ENCODE measurements around the gene CASZ1. TPM values are rescaled to one million over a fixed set of nuclear protein-coding genes. Genes with fewer than 3 reads are reported as not detected.

Gene CASZ1
- total RNA-seq, 3 donors from 2014 or later (not counting 1 experiment from before 2014, with no cell fraction given), result 55.9 to 83.0 (median 70.6) TPM

GRCh38 chr1:10634075-10634427 lies 162.4 kb downstream of the CASZ1 start:
- Histone ChIP-seq H3K27me3 (ENCODE audit: control insufficient read depth, insufficient read depth, low read length) (no peaks in the 10 kb centered on the region), H3K9me3 (ENCODE audit: control insufficient read depth, insufficient read depth, low read length) (no peaks in the 10 kb centered on the region), H3K4me1 (ENCODE audit: control insufficient read depth, insufficient read depth, low read length) (peaks cover 6% of the 10 kb centered on the region), H3K4me3 (ENCODE audit: low read length) (no peak overlapping the region), H3K36me3 (ENCODE audit: control insufficient read depth, insufficient read depth, low read length) (peaks cover 2% of the 10 kb centered on the region), H3K27ac (ENCODE audit: low read length) (no peak overlapping the region)
- no peaks in the 10 kb centered on the region for H3K36me3 Mint-ChIP-seq
- no peak overlapping the region for H3K27ac Mint-ChIP-seq
- peaks cover 0 to 5% of the 10 kb centered on the region in 2 donors for H3K4me1 Mint-ChIP-seq
- H3K27me3 Mint-ChIP-seq (ENCODE audit: low read depth in 2 of 2), result no peaks in the 10 kb centered on the region
- H3K9me3 Mint-ChIP-seq, result no peaks in the 10 kb centered on the region
- intact Hi-C loops (cut with micrococcal nuclease), result no loop called here
- ATAC-seq (no peak), DNase-seq (no peak)
- 92% methylated on average over 8 of the region's 8 CpGs for WGBS (ENCODE audit: insufficient coverage)
- no peak overlapping the region for H3K4me3 Mint-ChIP-seq
- no peak for TF ChIP-seq CTCF (IDR thresholded peaks at IDR 0.05)

GRCh38 chr1:10633416-10633815 lies 163.0 kb downstream of the CASZ1 start:
- intact Hi-C loops (cut with micrococcal nuclease), result no loop called here
- no peak overlapping the region for H3K27ac Mint-ChIP-seq
- Histone ChIP-seq H3K4me3 (ENCODE audit: low read length) (no peak overlapping the region), H3K27ac (ENCODE audit: low read length) (no peak overlapping the region), H3K9me3 (ENCODE audit: control insufficient read depth, insufficient read depth, low read length) (no peaks in the 10 kb centered on the region), H3K36me3 (ENCODE audit: control insufficient read depth, insufficient read depth, low read length) (peaks cover 2% of the 10 kb centered on the region), H3K4me1 (ENCODE audit: control insufficient read depth, insufficient read depth, low read length) (peaks cover 6% of the 10 kb centered on the region), H3K27me3 (ENCODE audit: control insufficient read depth, insufficient read depth, low read length) (no peaks in the 10 kb centered on the region)
- 95% methylated on average over 10 of the region's 10 CpGs for WGBS (ENCODE audit: insufficient coverage)
- TF ChIP-seq CTCF (IDR thresholded peaks at IDR 0.05), result no peak
- ATAC-seq (no peak), DNase-seq (no peak)
- H3K36me3 Mint-ChIP-seq, result no peaks in the 10 kb centered on the region
- peaks cover 0 to 5% of the 10 kb centered on the region in 2 donors for H3K4me1 Mint-ChIP-seq
- no peak overlapping the region for H3K4me3 Mint-ChIP-seq
- no peaks in the 10 kb centered on the region for H3K9me3 Mint-ChIP-seq
- no peaks in the 10 kb centered on the region for H3K27me3 Mint-ChIP-seq (ENCODE audit: low read depth in 2 of 2)

- no peak for TF ChIP-seq CTCF (IDR thresholded peaks at IDR 0.05)
- Mint-ChIP-seq H3K27me3 (ENCODE audit: low read depth in 2 of 2) (no peaks in the 10 kb centered on the region), H3K9me3 (no peaks in the 10 kb centered on the region), H3K27ac (no peak overlapping the region), H3K4me1 (peaks cover 0 to 5% of the 10 kb centered on the region in 2 donors), H3K36me3 (no peaks in the 10 kb centered on the region), H3K4me3 (no peak overlapping the region)
- H3K4me1 ChIP-seq (ENCODE audit: control insufficient read depth, insufficient read depth, low read length), result no peaks in the 10 kb centered on the region
- H3K27me3 ChIP-seq (ENCODE audit: control insufficient read depth, insufficient read depth, low read length), result no peaks in the 10 kb centered on the region
- ATAC-seq (no peak), DNase-seq (no peak)
- peaks cover 2% of the 10 kb centered on the region for H3K36me3 ChIP-seq (ENCODE audit: control insufficient read depth, insufficient read depth, low read length)
- no peak overlapping the region for H3K4me3 ChIP-seq (ENCODE audit: low read length)
- WGBS (ENCODE audit: insufficient coverage), result 97% methylated on average over 14 of the region's 14 CpGs
- H3K9me3 ChIP-seq (ENCODE audit: control insufficient read depth, insufficient read depth, low read length), result no peaks in the 10 kb centered on the region
- intact Hi-C loops (cut with micrococcal nuclease), result no loop called here
- H3K27ac ChIP-seq (ENCODE audit: low read length), result no peak overlapping the region
Observed at GRCh38 chr1:10632691-10633090, 163.8 kb downstream of the CASZ1 start.

- Histone ChIP-seq H3K4me3 (ENCODE audit: low read length) (no peak overlapping the region), H3K27me3 (ENCODE audit: control insufficient read depth, insufficient read depth, low read length) (no peaks in the 10 kb centered on the region), H3K4me1 (ENCODE audit: control insufficient read depth, insufficient read depth, low read length) (no peaks in the 10 kb centered on the region), H3K27ac (ENCODE audit: low read length) (no peak overlapping the region), H3K9me3 (ENCODE audit: control insufficient read depth, insufficient read depth, low read length) (no peaks in the 10 kb centered on the region), H3K36me3 (ENCODE audit: control insufficient read depth, insufficient read depth, low read length) (peaks cover 2% of the 10 kb centered on the region)
- Mint-ChIP-seq H3K4me3 (no peak overlapping the region), H3K27ac (no peak overlapping the region), H3K36me3 (no peaks in the 10 kb centered on the region), H3K9me3 (no peaks in the 10 kb centered on the region), H3K4me1 (peaks cover 0 to under 1% of the 10 kb centered on the region in 2 donors), H3K27me3 (ENCODE audit: low read depth in 2 of 2) (no peaks in the 10 kb centered on the region)
- no peak for TF ChIP-seq CTCF (IDR thresholded peaks at IDR 0.05)
- 93% methylated on average over 14 of the region's 14 CpGs for WGBS (ENCODE audit: insufficient coverage)
- intact Hi-C loops (cut with micrococcal nuclease), result no loop called here
- ATAC-seq (no peak), DNase-seq (no peak)
Observed at GRCh38 chr1:10631811-10632593, 164.4 kb downstream of the CASZ1 start.
